GM21515 (cell line): ENCODE results near the gene CCDC167.

Experiments used
- ATAC-seq: cut with Tn5 transposase; IDR thresholded peaks from one replicate; pipeline ENCODE4 v1.9.1; 2021; ENCODE audit not compliant: unreplicated experiment

CCDC167 gene

GRCh38 chr6:37491171-37491829 lies 8.4 kb downstream of the CCDC167 start:
- ATAC-seq, result no peak

GRCh38 chr6:37490536-37491170 lies 9.0 kb downstream of the CCDC167 start:
- no peak for ATAC-seq

- ATAC-seq, result no peak
Measured at GRCh38 chr6:37489697-37490336, 9.9 kb downstream of the CCDC167 start.

GRCh38 chr6:37488476-37488875 lies 11.2 kb downstream of the CCDC167 start:
- ATAC-seq, result no peak

GRCh38 chr6:37487591-37488380 lies 11.9 kb downstream of the CCDC167 start:
- ATAC-seq, result no peak

GRCh38 chr6:37486121-37486839 lies 13.4 kb downstream of the CCDC167 start:
- no peak for ATAC-seq

- no peak for ATAC-seq
Measured at GRCh38 chr6:37485291-37485702, 14.4 kb downstream of the CCDC167 start.

GRCh38 chr6:37484786-37485170 lies 14.9 kb downstream of the CCDC167 start:
- ATAC-seq, result no peak

- ATAC-seq, result no peak
Measured at GRCh38 chr6:37483917-37484785, 15.5 kb downstream of the CCDC167 start.

- ATAC-seq, result no peak
Measured at GRCh38 chr6:37483252-37483901, 16.3 kb downstream of the CCDC167 start.

GRCh38 chr6:37482606-37483251 lies 17.0 kb downstream of the CCDC167 start:
- ATAC-seq, result no peak

- no peak for ATAC-seq
Measured at GRCh38 chr6:37481711-37482605, 17.7 kb downstream of the CCDC167 start.

GRCh38 chr6:37480951-37481534 lies 18.6 kb downstream of the CCDC167 start:
- no peak for ATAC-seq

- no peak for ATAC-seq
Measured at GRCh38 chr6:37480118-37480736, 19.5 kb downstream of the CCDC167 start.

- no peak for ATAC-seq
Measured at GRCh38 chr6:37479266-37479854, 20.3 kb downstream of the CCDC167 start.

- ATAC-seq, result no peak
Measured at GRCh38 chr6:37478827-37479226, 20.9 kb downstream of the CCDC167 start.
